AG10803 (cell line): Measurements from ENCODE around the gene MPC1.

Experiments
- DNase-seq: peaks from one replicate; pipeline ENCODE4 v3.0.0; 2010; ENCODE audit warnings: low read depth
- H3K4me3 ChIP-seq: 2 replicates; pipeline ENCODE4 v1.5.1; 2011; ENCODE audit warnings: mild to moderate bottlenecking, low read length, control low read depth
- CTCF ChIP-seq: conservative IDR thresholded peaks from 2 replicates; pipeline ENCODE4 v1.5.1; 2011; ENCODE audit warnings: mild to moderate bottlenecking, low read length, control low read depth, inconsistent platforms

MPC1 gene

DNA sequence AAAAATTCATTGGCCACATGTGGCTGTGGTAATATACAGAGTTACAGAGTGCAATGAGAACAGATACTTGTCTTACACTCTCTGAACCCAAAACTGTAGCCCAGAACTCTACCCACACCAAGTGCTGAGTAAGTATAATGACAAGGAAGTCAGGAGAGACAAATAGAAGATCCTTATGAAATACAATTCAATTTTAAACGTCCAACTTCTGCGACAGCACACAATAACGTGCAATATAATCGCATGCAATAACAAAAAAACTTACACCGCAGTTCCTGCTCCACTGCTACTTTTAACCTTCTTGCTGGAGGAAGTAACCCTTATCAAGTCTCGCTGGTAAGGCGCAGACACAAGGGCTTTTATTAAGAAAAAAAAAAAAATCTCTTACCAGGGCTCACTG lies 41.3 kb downstream of the MPC1 start:
- no peak for TF ChIP-seq CTCF
- no peak for DNase-seq
- H3K4me3 ChIP-seq: peak overlapping the region; percentile 99

DNA sequence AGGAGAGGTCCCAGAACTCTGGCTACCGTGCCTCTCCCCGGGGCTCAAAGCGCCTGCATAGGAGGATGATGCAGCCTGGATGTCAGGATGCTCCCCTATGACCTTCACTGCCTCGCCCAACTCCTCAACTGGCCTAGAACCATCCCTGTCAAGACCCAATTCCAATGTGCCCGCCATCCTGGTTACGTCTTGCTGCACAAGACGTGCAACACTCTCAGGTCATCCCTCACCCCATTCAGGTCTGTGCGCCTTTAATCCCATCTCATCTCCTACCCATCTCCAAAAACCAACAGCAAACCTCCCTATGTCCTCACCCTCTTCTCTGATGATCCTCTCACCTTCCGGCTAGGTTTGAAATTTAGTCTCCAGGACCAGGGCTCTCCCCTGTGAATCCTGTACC lies 43.9 kb downstream of the MPC1 start:
- DNase-seq: no peak
- TF ChIP-seq CTCF: no peak
- no peak overlapping the region for H3K4me3 ChIP-seq

GRCh38 chr6:166336847-166337246 lies 45.9 kb downstream of the MPC1 start:
- no peak overlapping the region for H3K4me3 ChIP-seq
- DNase-seq: no peak
- no peak for TF ChIP-seq CTCF

DNA sequence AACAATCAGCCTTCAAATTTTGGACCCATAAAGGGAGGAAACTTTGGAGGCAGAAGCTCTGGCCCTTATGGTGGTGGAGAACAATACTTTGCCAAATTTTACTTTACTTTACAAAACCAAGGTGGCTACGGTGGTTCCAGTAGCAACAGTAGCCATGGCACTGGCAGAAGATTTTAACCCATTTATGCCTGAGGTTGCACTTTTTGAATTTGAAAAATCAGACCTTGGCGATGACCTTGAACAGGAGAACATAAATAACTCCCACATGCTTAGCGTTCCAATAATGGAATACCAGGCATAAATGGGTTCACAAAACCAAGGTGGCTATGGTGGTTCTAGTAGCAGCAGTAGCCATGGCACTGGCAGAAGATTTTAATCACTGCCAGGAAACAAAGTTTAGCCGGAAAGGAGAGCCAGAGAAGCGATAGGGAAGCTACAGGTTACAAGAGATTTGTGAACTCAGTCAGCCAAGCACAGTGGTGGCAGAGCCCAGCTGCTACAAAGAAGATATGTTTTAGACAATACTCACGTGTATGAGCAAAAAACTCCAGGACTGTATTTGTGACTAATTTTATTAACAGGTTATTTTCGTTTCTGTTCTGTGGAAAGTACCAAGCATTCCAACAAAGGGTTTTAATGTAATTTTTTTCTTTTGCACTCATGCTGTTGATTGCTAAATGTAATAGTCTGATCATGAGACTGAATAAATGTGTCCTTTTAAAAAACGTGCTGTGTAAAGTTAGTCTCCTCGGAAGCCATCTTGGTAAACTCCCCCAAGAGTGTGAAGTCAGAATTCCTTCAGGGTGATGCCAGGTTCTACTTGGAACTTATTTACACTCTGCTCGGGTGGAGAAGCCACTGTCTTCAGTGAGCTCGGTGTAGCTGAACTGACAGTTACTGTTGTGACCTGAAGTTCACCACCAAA lies 47.1 kb downstream of the MPC1 start:
- TF ChIP-seq CTCF: no peak
- DNase-seq: no peak
- H3K4me3 ChIP-seq: no peak overlapping the region

GRCh38 chr6:166334878-166335277 lies 47.9 kb downstream of the MPC1 start:
- DNase-seq: no peak
- no peak overlapping the region for H3K4me3 ChIP-seq
- no peak for TF ChIP-seq CTCF

DNA sequence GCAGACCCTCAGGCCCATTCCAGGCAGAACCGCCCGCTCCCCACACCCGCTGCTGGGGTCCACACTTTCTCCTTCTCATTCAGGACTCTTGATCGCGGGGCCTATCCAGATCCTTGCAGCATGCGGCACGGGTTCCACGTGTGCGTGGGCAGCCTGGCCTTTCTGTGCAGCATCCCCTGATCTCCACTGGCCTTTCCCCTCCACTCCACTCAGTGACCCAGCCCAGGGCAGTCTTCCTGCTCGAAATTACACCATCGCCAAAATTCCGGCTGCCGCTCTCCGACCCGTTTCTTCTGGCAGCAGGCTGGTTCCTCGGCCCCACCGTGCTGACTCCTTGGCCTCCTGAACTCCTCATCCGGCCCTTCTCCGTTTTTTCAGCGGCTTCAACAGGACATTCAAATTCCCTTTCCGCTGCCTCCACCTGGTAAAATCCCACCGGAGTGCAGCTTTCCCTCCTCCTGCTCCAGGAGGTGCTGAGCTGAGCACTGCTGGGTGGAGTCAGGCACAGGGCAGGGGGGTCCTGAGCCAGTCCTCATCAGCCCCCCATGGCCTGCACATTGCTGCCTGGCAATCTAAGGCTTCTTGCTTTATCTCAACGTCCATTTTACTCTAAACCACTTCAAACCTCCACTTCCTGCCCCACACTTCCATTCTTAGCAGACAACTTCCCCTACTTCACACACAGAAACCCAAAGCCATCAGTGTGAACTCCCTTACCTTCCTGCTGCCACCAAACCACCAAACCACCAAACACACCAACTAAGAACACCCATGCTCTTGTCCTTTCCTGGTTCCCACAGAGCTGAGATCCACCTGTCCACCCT lies 49.4 kb downstream of the MPC1 start:
- no peak overlapping the region for H3K4me3 ChIP-seq
- no peak for DNase-seq
- TF ChIP-seq CTCF: no peak
